Muscle of leg (tissue), 16 donors: ENCODE data around the gene ZNF670. TPM values are rescaled to one million over a fixed set of nuclear protein-coding genes. Genes with fewer than 3 reads are reported as not detected.
"Not testable (repeated sequence)": the region's sequence is repeated elsewhere in the genome, so short reads cannot be mapped to it uniquely, and the experiment has no call there.

Source experiments
- DNase-seq: peaks from one replicate; pipeline ENCODE4 v3.0.0; 2013
- H3K27ac ChIP-seq: one replicate; pipeline ENCODE4 v1.5.1; 2013; ENCODE audit warnings: mild to moderate bottlenecking, low read length, control low read depth
- H3K27me3 ChIP-seq: one replicate; pipeline ENCODE4 v1.6.1; 2013; ENCODE audit warnings: low read length; ENCODE audit not compliant: control insufficient read depth, insufficient read depth
- H3K36me3 ChIP-seq: one replicate; pipeline ENCODE4 v1.6.1; 2013; ENCODE audit warnings: low read length; ENCODE audit not compliant: control insufficient read depth, insufficient read depth
- H3K4me1 ChIP-seq: one replicate; pipeline ENCODE4 v1.6.1; 2013; ENCODE audit warnings: low read length; ENCODE audit not compliant: control insufficient read depth, insufficient read depth
- H3K4me3 ChIP-seq: one replicate; pipeline ENCODE4 v1.5.1; 2013; ENCODE audit warnings: low read length, control low read depth
- H3K9me3 ChIP-seq: replicated peaks from 2 replicates; pipeline ENCODE4 v1.6.1; 2013; ENCODE audit warnings: low read depth, low read length; ENCODE audit not compliant: control insufficient read depth
- WGBS: methylation state at CpG from one replicate; pipeline ENCODE4 v1.1.5; 2013; ENCODE audit warnings: missing lambda C conversion rate; ENCODE audit not compliant: insufficient coverage; 5-methylcytosine and 5-hydroxymethylcytosine counted together
- long read RNA-seq, 11 donors: transcript quantifications; one replicate each; lab custom pipeline, GENCODE V29; 2026
- polyA plus RNA-seq, 8 donors: library from polyadenylated mRNA; unstranded; fragments of 120-200 nt; gene quantifications; one replicate each; pipeline versions ENCODE4 v1.2.1 to v1.2.3, GENCODE V29; 2013; ENCODE audit warnings: inconsistent platforms in 1 of 8, low replicate concordance in 1 of 8; ENCODE audit not compliant: insufficient read length in 8 of 8, insufficient read depth in 1 of 8
- total RNA-seq: library from RNA; stranded (reverse); fragments of 120-200 nt; gene quantifications from one replicate; pipeline ENCODE4 v1.2.4, GENCODE V29; 2013

Gene ZNF670
- total RNA-seq (3.5 TPM), polyA plus RNA-seq (1 to 10 TPM; 2.1 to 3.4 (median 3.1) TPM)
- long read RNA-seq, donor 1: 0 reads
- long read RNA-seq, donor 2: 0 reads
- long read RNA-seq, donor 3, partial matches to known transcripts: 0 of 1 reads
- long read RNA-seq, donor 3, other reads (novel, unspliced or antisense): 0 of 1 reads
- long read RNA-seq, donor 4, partial matches to known transcripts: 0 of 1 reads
- long read RNA-seq, donor 4, other reads (novel, unspliced or antisense): 0 of 1 reads
- long read RNA-seq, donor 5, partial matches to known transcripts: 0 of 3 reads
- long read RNA-seq, donor 5, other reads (novel, unspliced or antisense): 0 of 3 reads
- long read RNA-seq, donor 6: 0 reads
- long read RNA-seq, donor 7, partial matches to known transcripts: 0 of 1 reads
- long read RNA-seq, donor 7, other reads (novel, unspliced or antisense): 0 of 1 reads
- long read RNA-seq, donor 8, partial matches to known transcripts: 0 of 1 reads
- long read RNA-seq, donor 8, other reads (novel, unspliced or antisense): 0 of 1 reads
- long read RNA-seq, donor 9, partial matches to known transcripts: 0 of 1 reads
- long read RNA-seq, donor 9, other reads (novel, unspliced or antisense): 0 of 1 reads
- long read RNA-seq, donor 10, partial matches to known transcripts: 0 of 1 reads
- long read RNA-seq, donor 10, other reads (novel, unspliced or antisense): 0 of 1 reads
- long read RNA-seq, donor 11: 0 reads

DNA sequence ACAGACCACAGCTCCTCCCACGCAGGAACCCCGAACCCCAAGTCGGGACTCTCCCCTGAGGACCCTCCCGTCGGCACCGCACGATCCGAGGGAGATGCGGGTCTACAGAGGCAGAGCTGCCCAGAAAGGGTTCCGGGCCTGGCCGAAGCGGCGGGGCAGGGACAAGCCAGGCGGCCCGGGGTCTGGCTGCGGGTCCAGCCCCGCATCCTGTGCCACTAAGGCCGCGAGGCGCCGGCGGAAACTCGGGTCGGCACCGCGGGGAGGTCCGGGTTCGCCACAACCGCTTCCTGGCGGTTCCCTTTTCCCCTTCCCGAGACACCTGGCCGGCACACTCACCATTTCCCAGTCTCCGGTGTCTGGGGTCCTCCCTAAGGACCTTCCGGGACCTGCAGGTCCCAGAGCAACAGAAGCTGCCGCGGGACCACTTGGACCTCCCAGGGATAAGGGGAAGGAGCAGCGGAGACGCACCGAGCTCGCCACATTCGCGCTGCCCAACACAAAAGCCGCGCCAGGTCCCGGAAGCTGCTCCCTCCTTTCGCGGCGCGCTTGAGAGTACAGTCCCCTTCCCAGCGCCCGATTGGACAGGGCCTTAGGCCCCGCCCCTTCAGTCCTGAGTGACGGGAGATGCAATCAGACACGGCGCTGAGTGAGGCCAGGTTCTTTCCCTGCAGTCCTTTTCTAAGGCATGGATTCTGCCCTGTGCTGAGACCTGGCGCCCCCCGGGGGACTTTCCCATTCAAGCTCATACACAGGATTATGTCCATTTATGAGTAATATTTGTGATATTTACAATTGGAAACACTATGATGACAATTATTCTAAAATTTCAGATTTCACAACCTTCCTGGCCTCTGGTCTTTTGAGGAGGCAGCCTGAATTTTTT lies at the start of gene ZNF670:
Gene ZNF670, minus strand, starts transcription at position 554 of the 883 bp plus-strand sequence. Its CDS starts 215 bp downstream, at position 339.
- Histone ChIP-seq H3K4me1 (peaks cover 13% of the 10 kb centered on the region), H3K27ac (peak within 1 kb of the TSS; percentile 85), H3K27me3 (peaks cover 5% of the 10 kb centered on the region), H3K4me3 (peak within 1 kb of the TSS; percentile 95), H3K9me3 (no peaks in the 10 kb centered on the region), H3K36me3 (no peaks in the 10 kb centered on the region)
- under 1% methylated on average over 46 of the region's 57 CpGs for WGBS
- DNase-seq: peak; percentile 98

DNA sequence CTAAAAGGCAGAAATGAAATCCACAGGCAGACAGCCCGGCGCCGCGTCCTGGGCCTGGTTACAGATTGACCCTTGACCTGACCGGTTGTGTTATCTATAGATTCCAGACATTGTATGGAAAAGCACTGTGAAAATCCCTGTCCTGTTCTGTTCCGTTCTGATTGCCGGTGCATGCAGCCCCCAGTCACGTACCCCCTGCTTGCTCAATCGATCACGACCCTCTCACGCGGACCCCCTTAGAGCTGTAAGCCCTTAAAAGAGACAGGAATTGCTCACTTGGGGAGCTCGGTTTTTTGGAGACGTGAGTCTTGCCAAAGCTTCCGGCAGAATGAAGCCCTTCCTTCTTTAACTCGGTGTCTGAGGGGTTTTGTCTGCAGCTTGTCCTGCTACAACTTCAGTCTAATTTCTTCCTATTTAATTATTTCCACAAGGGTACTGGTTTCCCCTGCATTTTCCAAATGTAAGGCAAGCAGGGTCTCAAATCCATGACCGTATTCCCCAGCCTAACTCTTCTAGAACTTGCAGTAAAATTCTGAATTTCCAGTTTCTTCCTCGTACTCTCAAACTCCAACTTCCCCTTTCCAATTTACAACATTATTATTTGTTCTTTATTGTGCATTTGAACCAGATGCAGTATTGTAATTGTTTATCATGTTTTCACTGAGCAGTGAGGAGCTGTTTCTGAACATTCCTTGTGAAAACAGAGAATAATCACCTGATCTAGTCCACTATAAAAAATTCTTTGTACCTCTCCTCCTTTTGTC lies 49.1 kb upstream of the ZNF670 start:
- DNase-seq, H3K36me3 ChIP-seq, H3K27me3 ChIP-seq, H3K4me3 ChIP-seq, H3K4me1 ChIP-seq, H3K27ac ChIP-seq: not testable (repeated sequence)
- 16% methylated on average over 5 of the region's 18 CpGs for WGBS
- H3K9me3 ChIP-seq: peaks cover 17% of the 10 kb centered on the region

DNA sequence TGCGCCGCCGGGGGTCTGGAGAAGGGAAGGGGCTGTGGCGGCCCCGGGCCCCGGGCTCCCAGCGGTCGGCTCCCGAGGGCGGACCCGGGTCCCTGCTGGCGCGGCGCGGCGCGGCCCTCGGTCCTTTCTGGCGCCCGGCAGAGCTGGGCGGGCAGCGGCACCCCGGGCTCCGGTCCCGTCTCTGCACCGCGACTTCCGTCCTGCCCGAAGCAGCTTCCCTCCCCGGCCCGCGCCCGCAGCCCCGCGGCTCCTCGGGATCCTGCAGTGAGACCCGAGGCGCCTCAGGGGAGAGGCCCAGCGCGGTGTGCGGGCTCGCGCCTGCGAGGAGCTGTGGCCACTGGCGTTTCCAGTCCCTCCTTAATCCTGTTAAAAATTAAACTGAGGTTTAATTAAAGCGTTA lies 48.0 kb upstream of the ZNF670 start:
- H3K36me3 ChIP-seq, H3K4me1 ChIP-seq, H3K27ac ChIP-seq, H3K27me3 ChIP-seq, DNase-seq, H3K9me3 ChIP-seq, H3K4me3 ChIP-seq: not testable (repeated sequence)
- WGBS: no CpG with 5 or more reads among the region's 46 CpGs

DNA sequence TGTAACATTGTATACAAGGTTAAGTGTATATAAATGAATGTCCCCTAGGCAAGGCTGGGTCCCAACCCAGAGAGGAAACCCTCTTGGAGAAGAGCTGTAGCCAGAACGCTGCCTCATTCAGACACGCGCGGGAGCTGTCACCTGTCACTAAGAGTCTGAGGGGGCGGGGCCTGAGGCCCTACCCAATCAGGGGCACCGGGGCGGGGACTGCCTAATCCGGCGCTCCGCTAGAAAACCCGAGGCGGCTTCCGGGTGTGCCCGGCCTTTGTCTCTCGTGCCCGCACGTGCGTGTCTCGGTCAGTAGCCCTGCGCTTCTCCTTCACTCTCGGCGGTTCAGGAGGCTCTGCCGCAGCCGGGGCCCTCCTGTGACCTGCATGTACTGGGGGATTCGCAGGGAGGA lies 47.6 kb upstream of the ZNF670 start:
- WGBS: no CpG with 5 or more reads among the region's 25 CpGs
- not testable (repeated sequence) for H3K4me1 ChIP-seq, H3K27ac ChIP-seq, H3K36me3 ChIP-seq, DNase-seq, H3K4me3 ChIP-seq, H3K27me3 ChIP-seq, H3K9me3 ChIP-seq

DNA sequence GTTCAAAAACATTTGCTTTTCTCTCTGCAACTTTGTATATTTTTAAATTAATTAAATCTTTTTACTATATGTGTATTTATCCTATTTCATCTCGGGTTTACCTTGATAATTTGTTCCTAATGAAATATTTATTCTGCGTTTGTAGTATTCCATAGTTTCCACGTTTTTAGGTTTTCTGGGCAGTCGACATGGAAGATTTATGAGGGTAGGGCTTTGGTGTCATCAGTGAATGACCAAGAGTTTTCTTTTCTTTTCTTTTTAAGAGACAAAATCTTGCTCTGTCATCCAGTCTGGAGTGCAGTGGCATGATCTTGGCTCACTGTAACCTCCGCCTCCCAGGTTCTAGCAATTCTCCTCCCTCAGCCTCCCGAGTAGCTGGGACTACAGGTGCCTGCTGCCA lies 42.8 kb upstream of the ZNF670 start:
- no peaks in the 10 kb centered on the region for H3K36me3 ChIP-seq
- H3K9me3 ChIP-seq: no peaks in the 10 kb centered on the region
- 60% methylated on average over 1 of the region's 6 CpGs for WGBS
- H3K27me3 ChIP-seq: no peaks in the 10 kb centered on the region
- H3K4me3 ChIP-seq: no peak overlapping the region
- no peak for DNase-seq
- H3K4me1 ChIP-seq: no peaks in the 10 kb centered on the region
- H3K27ac ChIP-seq: no peak overlapping the region

DNA sequence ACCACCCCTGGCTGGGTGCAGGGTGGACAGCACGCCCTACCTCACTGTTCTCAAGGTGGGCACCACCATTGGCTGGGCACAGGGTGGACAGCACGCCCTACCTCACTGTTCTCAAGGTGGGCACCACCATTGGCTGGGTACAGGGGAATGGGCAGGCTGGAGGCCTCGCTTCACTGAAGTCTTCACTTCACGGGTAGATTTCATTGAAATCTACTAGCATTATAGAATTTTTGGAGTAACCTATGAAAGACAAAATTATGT lies 41.7 kb upstream of the ZNF670 start:
- not testable (repeated sequence) for H3K9me3 ChIP-seq
- 100% methylated on average over 3 of the region's 4 CpGs for WGBS

DNA sequence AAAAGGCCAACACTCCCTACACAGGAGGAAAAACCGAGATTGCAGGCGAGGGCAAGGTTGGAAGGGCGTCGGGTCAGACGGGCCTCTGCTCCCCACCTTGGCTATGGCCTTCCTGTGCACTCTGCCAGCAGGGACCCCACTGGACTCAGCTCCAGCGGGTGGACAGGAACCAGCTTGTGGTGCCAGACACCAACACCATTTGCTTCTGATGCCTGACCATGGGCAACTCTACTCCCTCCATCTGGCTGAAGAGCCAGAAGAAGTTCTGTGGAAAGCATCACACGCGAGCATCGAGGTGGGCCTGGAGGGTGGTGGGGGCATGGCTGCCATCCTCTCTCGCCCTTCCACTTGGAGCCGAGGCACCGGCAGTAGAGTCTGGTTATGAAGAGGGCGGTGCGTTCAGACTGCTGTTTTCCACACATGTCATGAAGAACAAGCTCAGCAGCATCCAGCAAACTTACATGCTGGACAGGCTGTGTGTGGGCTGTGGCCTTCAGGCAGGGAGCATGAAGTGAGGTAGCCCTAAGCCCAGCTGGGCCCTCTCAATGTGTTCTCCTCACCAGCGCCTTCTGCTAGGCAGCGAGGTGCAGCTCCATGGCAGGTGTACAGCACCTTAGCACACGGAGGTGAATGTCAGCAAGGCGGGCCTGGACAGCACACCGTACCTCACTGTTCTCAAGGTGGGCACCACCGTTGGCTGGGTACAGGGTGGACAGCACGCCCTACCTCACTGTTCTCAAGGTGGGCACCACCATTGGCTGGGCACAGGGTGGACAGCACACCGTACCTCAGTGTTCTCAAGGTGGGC lies 41.2 kb upstream of the ZNF670 start:
- Histone ChIP-seq H3K4me1 (no peaks in the 10 kb centered on the region), H3K36me3 (no peaks in the 10 kb centered on the region), H3K27me3 (no peaks in the 10 kb centered on the region), H3K9me3 (no peaks in the 10 kb centered on the region), H3K27ac (no peak overlapping the region), H3K4me3 (no peak overlapping the region)
- WGBS: 93% methylated on average over 17 of the region's 22 CpGs
- DNase-seq: no peak

More for the DNA sequence above, 41.7 kb upstream of the ZNF670 start:
- not testable (repeated sequence) for H3K27me3 ChIP-seq, H3K4me3 ChIP-seq, DNase-seq, H3K27ac ChIP-seq, H3K4me1 ChIP-seq, H3K36me3 ChIP-seq

DNA sequence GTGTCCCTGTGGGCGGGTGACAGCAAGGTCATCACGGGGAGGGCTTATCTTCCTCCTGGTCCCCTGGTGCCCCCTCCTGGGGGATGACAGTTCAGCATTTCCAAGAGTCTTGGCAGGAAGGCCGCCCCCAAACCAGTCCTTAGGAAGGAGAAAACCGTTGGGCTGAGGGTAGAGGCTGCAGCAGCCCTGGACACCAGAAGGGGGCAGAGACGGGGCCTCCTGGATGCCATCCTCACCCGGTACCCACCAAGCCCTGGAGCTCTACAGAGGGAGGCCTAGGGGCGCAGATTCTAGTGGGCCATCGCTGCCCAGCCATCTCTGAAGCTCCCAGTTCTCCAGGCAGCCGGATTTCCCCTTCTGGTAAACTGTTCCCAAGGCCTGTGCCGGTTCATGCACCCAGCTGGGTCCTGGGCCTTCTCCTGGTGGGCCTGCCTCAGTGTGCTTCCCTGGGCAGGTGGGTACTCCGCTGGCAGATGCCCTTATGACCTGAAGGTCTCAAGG lies 40.4 kb upstream of the ZNF670 start:
- WGBS: 73% methylated on average over 9 of the region's 11 CpGs
- Histone ChIP-seq H3K4me1 (no peaks in the 10 kb centered on the region), H3K36me3 (no peaks in the 10 kb centered on the region), H3K9me3 (no peaks in the 10 kb centered on the region), H3K27ac (no peak overlapping the region), H3K4me3 (no peak overlapping the region), H3K27me3 (no peaks in the 10 kb centered on the region)
- DNase-seq: peak; percentile 27

DNA sequence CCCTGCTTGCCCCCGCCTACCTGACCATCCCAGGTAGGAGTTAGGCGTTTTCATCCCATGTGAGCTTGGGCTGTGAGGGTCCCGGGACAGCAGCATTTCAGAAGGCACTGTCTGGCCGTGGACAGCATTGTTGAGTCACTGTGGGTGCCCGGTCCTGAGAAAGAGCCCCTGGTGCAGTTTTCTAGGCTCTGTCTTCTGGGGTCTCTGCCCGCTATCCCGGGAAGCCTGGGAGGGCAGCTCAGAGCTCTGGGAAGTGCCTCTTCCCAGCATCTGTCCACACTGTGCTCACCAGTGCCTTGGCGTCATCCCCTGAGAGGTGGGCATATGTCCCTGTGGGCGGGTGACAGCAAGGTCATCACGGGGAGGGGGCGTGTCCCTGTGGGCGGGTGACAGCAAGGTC lies 36.9 kb upstream of the ZNF670 start:
- peaks cover 6% of the 10 kb centered on the region for H3K27me3 ChIP-seq
- H3K4me3 ChIP-seq: no peak overlapping the region
- no peak overlapping the region for H3K27ac ChIP-seq
- no peak for DNase-seq
- H3K4me1 ChIP-seq: peaks cover 11% of the 10 kb centered on the region
- WGBS: 86% methylated on average over 7 of the region's 12 CpGs
- H3K9me3 ChIP-seq: no peaks in the 10 kb centered on the region
- H3K36me3 ChIP-seq: no peaks in the 10 kb centered on the region
